Head of caudate nucleus (tissue), 42 donors: Measurements from ENCODE around the gene TREH.

Experiments
- DNase-seq, 42 donors: peaks; one replicate each; pipeline versions ENCODE4 v3.0.0 to v3.0.0-alpha.2; 2020 to 2021; ENCODE audit warnings: mixed read lengths in 7 of 42
- intact Hi-C: fragments of 100-400 bp; cut with DNase I; formaldehyde crosslinking; loops from one replicate; pipeline ENCODE4 v1.15.0; 2022

Gene TREH

DNA sequence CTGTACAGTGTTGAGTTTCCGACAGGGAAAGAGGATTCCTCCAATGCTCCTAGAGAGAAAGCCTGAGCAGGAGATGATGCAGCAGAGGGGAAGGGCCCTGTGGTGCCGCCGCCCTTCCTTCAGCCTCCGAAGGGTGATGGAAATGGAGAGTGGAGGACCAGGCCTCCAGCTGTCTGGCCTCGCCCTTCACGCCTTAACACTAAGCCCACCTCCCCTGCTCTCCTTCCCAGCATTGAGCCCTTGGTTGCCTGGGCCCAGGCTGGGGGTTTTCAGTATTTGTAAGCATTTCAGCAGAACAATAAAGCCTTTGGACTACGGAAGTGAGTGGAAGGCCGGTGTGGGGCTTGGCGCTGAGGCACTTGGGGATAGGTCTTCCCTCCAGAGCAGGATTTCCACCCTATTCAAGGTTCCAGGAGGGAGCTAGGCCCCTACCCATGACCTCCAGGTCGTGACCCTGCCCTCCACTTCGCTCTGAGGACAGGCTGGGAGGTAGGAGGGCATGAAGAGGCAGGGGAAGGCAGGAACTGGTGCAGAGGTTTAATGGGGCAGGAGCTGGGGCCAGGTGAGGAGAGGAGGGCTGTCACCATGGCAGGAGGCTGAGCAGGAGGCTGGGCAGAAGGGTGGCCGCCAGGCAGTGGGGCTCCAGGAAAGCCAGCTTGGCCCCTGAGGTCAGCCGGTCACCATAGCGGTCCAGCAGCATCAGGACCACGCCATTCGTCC, 21.6 kb downstream of the TREH start:
- intact Hi-C loops: loop anchor here (5.0 kb wide), 1 partner anchor 51 kb away; the partner anchor contains the start of gene PHLDB1
- DNase-seq: peak in 2 of 42 donors; percentile 27 to 36

DNA sequence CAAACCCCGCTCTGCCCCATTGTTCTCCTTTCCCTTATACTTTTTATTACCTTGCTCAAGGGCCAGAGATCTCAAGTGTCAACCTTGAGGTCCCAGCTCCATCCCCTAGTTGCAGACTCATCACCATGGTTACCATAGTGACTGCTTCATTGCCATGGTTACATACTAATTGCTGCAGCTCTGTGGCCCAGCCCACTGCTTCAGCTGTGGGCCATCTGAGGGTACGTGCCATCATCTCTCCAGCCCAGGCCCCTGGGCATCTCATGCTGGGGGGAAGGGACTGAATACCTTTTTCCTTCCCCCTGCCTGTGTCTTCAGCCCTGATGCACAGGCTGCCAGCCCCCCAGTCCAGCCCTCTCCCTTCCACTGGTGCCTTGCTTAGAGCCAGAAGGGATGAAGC, 22.2 kb downstream of the TREH start:
- intact Hi-C loops: loop anchor here (5.0 kb wide), 1 partner anchor 50 kb away; the partner anchor contains the start of gene PHLDB1
- peak in 5 of 42 donors; percentile 24 to 63 (median 45) for DNase-seq

DNA sequence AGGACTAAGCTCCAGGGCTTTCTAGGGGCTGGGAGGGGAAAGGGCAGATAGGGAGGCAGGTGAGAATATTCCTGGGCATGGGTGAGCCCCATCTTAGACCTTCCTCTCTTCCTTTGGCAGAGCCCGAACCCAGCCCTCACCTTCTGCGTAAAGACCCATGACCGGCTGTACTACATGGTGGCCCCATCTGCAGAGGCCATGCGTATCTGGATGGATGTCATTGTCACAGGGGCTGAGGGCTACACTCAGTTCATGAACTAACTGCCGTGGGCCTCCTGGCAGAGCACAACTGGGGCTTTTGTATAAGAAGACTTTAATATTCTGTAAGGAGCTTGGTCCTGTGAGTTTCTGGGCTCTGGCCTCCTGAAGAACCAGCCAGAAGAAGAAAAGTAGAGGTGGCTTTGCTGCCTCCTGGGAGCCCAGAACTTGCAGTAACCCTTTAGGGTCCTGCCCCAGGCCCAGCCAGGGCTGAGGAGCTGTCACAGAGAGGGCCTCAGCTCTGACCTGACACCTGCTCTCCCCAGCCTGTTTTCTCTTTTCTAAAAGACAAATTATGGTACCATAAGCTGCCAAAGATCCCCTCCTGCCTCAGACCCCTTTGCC, 22.8 kb downstream of the TREH start:
- intact Hi-C loops: loop anchor here (5.0 kb wide), 1 partner anchor 49 kb away; the partner anchor contains the start of gene PHLDB1
- DNase-seq: peak in 3 of 42 donors; percentile 27 to 33 (median 31)

DNA sequence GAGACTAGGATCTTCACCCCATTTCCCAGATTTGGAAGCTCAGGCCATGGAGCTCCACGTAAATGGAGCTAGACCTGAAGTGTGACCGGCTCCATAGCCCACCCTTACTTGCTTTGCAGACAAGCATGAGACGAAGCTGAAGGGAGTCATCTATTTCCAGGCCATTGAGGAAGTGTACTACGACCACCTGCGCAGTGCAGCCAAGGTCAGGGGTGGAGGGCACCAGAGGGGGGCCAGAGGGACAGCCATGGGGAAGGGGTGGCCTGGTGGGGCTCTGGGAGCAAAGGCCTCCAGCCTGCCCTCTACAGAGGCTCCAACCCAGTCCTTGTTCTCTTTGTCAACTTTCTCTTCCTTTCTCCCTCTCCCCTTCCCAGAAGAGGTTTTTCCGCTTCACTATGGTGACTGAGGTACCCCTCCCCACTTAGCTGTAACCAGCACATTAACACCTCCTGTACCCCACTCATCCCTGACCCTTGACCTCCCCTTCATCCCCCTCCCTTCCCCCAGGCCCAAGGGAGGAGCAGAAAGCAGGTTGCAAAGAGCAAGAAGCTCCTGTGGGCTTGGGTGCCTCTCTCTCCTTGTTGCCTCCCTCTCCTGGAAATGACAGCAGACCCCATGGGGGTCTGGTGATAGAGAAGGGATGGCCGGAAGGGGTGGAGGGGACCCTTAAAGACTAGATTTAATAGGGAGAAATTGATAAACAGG, 23.8 kb downstream of the TREH start:
- DNase-seq: peak in 3 of 42 donors; percentile 10 to 15 (median 12)
- intact Hi-C loops: loop anchor here (5.0 kb wide), 1 partner anchor 48 kb away; the partner anchor contains the start of gene PHLDB1

DNA sequence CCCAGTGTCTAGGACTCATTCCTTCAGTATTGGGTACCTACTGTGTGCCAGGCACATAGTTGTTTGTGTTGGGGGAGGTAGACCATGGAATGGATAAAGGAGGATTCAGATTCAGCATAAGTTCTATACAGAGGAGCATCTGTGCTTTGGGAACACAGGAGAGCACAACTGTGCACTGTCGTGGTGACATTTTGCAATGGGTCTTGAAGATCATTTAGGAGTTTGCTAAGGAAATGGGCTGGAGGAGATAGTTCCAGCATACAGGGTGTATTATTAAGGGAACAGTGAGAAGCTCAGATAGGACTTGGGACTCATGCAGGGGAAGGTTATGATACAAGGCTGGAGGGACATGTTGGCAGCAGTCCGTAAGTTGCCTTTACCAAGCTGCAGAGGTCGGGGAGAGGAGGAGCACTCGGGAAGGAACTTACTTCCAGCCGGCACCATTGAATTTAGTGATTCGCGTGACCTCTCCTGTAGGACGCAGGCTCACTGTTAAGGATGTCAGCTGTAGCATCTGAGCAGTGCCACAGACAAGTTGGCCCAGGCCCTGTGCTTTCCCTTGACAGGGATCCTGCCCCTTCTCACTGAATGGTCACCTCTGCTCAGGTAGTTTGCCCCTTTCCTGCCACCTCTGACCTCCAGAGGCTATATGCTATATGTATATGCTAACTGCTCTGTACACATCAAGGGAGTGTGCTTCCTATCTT, 25.6 kb downstream of the TREH start:
- intact Hi-C loops: no loop called here
- DNase-seq: peak in 3 of 42 donors; percentile 7 to 19 (median 17)

DNA sequence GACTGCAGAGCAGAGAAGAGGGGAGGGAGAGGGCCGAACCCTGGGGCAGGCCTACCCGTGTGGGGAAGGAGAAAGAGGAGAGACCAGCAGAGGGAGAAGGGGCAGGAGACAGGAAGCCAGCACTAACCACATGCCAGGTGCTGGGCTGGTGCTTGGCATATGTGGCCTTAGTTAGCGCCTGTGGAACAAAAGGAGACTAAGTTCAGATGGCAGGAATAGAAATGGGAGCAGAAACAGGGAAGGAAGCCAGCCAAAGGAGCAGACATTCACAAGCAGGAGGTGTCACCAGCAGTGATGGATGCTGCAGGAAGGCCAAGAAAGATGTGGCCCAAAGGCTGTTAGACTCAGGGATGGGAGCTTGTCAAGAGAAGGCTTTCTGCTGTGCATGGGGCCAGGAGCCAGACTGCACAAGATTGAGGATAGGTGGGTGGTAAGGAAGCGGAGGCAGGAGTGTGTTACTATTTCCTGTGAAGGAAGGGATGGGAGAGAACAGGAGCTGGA, 26.7 kb downstream of the TREH start:
- DNase-seq: peak in 32 of 42 donors; percentile 36 to 84 (median 63)
- intact Hi-C loops: no loop called here

DNA sequence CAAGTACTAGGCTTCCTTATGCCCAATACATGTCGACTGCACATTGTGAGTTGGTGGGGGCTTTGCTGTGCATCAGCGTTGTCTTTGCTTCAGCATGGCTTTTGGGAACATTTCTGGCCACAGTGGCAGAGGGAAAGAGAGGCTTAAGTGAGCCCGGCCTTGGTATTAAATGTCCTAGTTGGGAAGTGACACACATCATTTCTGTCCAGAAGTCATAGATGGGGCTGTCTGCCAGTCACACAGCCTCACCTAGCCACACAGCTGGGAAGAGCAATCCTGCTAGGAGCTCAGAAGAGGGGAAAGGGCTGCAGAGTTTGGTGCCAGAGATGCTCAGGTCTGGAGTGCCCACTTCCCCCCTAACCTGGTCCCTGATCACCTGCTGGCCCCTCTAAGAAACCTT, 27.6 kb downstream of the TREH start:
- intact Hi-C loops: no loop called here

DNA sequence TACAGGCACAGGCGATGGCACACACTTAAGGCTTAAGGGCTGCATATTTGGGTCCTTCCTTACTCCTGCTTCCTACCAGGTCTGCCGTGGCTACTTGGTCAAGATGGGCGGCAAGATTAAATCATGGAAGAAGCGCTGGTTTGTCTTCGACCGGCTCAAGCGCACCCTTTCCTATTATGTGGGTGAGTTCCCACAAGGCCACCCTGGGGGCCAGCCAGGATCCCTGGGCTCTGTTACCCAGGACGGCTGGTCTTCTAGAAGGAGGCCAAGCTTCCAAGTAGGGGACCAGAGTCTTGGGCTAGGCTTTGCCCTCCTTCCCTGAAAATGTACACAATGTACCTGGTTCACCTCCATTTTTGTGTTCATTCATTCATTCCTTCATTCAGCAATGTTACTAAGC, 29.1 kb downstream of the TREH start:
- DNase-seq: peak in 1 of 42 donors; percentile 14
- intact Hi-C loops: no loop called here

More for the DNA sequence above, 27.6 kb downstream of the TREH start:
- peak in 1 of 42 donors; percentile 7 for DNase-seq

DNA sequence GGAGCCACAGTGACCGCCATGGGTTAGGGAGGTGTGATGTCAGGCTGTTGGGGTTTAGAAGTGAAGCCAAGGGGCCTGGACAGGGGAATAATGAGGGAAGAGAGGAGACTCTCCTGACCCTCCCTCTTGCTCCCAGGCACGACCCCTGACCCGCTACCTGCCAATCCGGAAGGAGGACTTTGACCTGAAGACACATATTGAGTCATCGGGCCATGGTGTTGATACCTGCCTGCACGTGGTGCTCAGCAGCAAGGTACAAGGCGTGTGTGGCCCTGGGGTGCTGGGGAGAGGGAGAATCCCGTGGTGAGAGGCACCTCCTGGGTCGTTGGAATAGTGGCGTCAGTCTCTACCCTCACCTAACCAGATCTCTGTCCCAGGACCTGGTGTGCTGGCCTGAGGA, 29.5 kb downstream of the TREH start:
- peak in 3 of 42 donors; percentile 1 to 16 (median 12) for DNase-seq
- intact Hi-C loops: no loop called here

DNA sequence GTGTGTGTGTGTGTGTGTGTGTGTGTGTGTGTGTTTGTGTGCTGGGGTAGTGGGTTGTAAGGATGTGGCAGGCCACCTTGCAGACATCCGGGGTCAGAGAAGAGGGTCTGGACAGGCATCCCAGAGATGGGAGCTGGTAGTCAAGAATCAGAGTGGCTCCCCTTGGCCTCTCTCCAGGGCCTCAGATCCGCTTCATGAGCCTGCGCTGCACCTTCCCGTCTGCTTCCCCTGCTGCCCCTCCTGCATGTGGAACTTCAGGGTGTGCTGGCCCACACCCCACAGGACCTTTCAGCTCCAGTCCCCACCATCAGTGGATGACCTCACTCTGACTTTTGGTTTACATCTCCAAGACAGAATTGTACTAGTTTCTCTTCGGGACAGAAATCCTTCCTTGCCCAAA, 31.2 kb downstream of the TREH start:
- DNase-seq: peak in 2 of 42 donors; percentile 0 to 25
- intact Hi-C loops: no loop called here

DNA sequence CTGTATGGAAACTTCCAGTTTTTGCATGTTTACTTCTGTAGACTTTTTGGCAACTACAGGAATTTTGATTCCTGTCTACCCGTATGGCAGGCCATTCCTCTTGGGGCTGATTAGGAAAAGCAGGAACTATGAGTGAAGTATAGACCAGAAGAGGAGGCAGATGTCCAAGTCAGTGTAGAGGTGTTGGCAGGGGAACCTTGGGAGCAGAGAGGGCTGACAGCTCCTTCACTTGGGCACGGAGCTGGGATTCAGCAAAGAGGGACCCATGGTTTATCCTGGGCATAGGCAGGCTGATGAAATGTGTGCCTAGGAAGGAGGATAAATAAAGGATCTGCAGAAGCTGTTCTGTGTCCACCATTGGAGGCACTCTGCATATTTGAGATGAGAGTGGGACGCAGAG, 33.1 kb downstream of the TREH start:
- intact Hi-C loops: no loop called here
- peak in 1 of 42 donors; percentile 25 for DNase-seq

DNA sequence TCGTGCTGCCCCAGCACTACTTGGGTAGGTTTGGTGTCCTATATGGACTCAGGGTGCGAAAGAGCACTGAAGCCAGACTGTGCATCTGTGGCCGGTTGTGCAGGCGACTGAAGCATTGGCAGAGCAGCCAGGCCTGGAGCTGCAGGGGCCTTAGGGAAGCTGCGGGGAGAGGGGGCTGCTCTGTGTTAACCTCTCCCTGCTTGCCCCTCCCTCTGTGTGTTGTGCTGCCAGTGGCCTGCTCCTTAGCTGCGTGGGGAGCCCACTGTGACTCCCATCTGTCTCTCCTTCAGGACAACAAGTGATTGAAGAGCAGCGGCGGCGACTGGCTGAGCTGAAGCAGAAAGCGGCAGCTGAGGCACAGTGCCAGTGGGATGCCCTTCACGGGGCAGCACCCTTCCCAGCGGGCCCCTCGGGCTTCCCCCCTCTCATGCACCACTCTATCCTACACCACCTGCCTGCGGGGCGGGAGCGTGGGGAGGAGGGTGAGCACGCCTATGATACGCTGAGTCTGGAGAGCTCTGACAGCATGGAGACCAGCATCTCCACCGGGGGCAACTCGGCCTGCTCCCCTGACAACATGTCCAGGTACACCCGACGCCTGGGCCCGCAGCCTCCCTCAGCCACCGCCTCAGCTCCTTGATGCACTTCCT, 34.3 kb downstream of the TREH start:
- intact Hi-C loops: no loop called here
- DNase-seq: no peak

DNA sequence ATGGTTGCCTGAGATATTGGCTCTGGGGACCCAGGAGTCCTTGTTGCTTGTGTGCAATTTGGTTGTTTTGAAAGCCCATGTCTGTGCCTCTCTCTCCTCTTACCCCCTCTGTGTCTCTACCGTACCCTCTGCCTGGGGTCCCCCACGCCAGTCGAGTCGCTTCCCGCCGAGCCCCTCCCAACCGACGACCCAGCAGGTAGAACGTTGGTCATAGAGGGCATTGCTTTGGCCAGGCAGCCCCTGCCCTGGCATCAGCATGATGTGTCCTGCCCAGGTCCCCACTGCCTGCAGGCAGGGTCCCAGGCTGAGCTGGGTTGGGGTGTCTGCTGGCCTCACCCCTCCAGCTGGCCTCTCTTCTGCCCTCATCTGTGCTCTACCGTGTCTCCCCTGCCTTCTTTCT, 35.0 kb downstream of the TREH start:
- DNase-seq: no peak
- intact Hi-C loops: no loop called here

DNA sequence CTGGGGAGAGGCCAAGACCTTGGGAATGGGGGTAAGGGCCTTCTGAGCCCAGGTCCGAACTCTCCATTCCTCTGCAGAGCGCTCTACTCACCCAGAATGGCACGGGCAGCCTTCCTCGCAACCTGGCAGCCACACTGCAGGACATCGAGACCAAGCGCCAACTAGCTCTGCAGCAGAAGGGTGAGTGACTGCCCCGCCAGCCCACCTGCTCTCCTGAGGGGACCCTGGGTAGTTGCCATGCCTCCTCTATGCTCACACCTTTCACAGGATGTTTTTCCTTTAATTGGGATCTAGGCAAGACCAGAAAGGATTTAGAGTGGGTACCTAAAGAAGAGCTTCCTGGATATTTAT, 35.5 kb downstream of the TREH start:
- intact Hi-C loops: no loop called here
- DNase-seq: no peak

DNA sequence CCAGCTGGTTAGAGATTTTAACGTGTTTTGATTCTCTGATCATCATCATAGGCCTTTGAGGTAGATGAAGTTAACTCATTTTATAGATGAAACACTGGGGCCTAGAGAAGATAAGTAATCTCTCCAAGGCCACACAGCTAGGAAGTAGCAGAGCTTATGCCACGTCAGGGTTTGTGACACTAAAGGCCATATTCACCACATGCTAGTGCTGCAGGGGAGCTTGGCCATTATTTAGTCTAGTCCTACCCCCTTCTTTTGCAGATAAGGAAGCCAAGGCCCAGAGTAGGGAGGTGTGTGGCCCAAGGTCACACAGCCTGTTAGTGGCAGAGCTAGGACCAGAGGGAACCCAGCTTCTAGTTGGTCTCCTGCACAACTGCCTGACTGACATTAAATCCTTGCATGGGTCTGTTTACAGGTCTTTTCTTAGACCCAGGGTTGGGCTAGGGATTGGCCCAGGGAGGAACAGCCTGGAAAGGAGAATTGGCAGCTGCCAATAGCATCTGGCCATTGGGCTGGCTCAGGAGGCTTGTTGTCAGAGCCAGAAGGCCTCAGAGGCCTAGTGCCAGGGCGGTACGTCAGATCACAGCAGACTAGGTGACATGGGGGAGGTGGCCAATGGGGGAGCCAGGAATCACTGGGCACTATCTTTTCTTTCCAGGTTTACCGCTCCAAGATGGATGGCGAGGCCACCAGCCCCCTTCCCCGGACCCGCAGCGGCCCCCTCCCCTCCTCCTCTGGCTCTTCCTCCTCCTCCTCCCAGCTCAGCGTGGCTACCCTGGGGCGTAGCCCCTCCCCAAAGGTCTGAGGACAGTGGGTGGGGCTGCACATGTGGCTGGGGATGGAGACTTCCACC, 36.1 kb downstream of the TREH start:
- DNase-seq: no peak
- intact Hi-C loops: no loop called here

DNA sequence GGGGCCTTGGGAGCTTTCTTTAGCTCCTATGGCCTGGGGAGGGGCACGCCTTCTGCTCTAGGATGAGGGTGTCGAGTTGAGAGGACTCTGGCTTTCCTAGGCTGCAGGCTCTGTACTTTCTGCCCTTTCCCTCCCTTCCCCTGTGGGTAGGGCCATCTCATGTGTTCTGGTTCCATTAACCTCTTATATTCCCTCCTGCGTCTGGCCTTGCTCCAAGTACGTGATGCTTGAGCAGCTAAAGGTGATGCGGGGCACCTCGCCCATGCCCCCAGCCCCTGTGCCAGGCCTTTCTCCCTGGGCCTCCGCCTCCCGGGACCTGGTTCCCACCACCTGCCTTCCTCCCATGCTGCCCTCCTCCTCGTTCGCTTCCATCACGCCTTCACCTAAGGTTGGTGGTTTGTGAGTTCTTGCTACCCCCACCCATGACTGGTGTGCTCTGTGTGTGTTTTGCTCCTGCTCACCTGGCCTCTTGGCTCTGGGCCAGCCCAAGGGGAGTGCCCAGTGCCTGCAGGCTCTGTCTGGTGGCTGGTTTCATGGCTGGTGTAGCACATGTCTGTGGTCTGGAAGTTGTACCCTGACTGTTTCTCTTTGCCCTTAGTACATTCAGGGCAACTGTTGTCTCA, 37.9 kb downstream of the TREH start:
- intact Hi-C loops: no loop called here
- no peak for DNase-seq
